ENCODE data around the gene KLK5.
"Not testable (repeated sequence)": the region's sequence is repeated elsewhere in the genome, so short reads cannot be mapped to it uniquely, and the experiment has no call there.

Gene KLK5, protein sequence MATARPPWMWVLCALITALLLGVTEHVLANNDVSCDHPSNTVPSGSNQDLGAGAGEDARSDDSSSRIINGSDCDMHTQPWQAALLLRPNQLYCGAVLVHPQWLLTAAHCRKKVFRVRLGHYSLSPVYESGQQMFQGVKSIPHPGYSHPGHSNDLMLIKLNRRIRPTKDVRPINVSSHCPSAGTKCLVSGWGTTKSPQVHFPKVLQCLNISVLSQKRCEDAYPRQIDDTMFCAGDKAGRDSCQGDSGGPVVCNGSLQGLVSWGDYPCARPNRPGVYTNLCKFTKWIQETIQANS

DNA sequence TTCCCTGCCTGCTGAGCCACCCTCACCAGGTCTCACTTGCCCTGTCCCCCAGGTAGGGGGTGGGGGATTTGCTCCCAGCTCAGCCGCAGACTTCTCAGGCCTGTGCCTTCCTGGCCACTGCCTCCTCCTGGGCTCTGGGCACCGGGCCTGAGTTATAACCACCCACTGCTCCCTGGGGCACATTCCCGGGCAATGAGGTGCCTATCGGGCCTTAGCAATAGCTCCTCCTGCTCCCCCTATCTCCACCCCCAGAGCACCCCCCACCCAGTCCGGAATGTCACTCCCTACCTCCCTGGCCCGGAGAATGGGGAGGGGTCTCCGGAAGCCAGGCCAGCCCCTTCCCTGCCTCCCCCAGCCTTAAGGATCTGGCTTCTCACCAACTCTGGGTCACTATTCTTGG, at the start of gene KLK5:
KLK5 (minus strand) TSS at position 129 of the 400 bp plus-strand sequence. CDS start 381 bp downstream, outside the sequence.
- no peak for DNase-seq

DNA sequence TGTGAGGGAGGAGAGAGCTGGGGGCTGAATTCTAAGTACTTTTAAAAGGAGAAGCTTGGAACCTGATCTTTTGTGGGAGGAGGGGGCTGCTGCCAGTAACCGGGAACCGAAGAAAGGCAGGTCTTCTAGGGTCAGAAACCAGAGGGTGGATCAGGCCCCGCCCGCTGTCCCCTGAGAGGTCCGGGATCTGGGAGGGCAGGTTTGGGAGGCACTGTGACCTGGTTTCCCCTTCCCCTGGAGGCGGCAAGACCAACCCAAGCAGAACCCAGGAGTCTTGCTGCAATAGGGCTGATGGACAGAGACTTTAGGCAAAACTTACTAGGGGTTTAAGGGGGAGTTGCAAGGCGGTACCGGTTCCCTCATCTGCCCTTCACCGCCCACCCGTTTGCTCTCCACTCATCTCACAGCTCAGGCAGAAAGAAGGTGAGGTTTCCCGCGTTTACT, 49.3 kb upstream of the KLK5 start:
- no peak for DNase-seq

DNA sequence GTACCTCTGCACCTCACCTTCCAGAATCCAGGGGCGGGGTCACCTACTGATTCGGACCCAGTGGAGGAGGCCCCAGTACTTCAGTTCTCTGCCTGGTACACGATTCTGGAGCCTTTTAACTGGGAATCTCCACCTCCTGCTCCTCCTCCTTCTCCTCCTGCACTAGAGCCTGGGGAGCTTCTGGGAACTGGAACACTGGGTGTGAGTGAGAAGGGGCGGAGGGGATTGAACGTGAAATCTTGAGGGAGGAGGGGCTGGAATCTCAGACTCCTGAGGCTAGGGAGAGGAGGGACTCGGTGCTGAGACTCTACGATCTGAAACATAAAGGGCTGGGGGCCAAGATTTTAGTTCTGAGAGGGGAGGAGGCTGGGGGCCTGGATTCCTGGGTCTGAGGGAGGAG, 48.7 kb upstream of the KLK5 start, which contains the start of gene KLK8:
KLK8 (minus strand) TSS at position 90 of the 400 bp plus-strand sequence. CDS start 437 bp downstream, outside the sequence.
- no peak for DNase-seq

DNA sequence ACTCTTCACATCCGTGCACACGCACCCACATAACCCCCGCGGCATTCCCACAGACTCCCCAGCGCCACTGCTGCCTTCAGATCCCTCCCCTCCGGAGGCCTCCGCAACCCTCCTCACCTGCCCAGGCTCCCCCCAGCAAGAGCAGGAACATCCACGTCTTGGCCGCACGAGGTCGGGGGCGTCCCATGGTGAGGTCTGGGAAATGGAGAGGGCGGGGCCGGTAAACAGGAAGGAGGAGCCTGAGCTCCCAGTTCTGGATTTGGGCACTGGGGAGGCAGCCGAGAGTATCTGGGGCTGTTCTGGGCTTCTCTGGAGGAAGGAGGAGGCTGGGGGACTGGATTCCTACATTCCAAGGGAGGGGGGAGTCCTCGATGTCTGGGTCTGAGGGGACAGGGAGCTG, 48.1 kb upstream of the KLK5 start:
- DNase-seq = no peak

DNA sequence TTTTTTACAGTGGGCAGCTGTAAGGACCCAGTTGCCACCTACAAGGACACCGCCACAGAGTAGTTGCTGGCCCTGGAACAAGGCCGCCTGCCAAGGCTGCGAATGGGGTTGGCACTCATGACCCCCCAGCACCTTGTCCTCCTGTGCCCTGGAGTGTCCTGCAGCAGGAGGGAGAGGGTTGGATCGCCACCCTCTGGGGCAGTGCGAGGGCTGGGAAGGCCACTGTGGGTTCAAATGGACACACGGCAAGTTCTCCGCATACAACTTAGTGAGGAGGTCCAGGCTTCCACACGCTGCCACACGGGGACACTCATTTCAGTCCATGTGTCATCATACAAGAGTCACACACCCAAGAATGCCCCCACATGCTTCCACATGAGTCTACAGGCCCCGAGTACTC, 47.6 kb upstream of the KLK5 start:
- DNase-seq = no peak

DNA sequence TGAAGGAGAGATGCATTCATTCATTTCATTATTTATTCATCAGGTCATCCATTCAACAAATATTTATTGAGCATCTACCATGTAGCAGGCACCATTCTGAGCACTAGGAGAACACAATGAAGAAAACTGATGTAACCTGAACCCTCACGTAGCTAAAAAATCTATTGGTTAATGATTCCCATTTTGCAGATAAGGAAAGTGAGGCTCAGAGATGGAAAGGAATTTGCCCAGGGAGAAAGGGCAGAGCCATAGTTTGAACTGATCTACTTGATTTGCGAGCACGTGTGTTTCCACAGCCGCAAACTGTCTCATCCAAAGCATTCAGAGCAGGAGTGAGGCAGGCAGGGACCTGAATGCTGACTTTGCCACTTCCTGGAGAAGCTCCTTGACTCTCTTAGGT, 45.8 kb upstream of the KLK5 start:
- no peak for DNase-seq

DNA sequence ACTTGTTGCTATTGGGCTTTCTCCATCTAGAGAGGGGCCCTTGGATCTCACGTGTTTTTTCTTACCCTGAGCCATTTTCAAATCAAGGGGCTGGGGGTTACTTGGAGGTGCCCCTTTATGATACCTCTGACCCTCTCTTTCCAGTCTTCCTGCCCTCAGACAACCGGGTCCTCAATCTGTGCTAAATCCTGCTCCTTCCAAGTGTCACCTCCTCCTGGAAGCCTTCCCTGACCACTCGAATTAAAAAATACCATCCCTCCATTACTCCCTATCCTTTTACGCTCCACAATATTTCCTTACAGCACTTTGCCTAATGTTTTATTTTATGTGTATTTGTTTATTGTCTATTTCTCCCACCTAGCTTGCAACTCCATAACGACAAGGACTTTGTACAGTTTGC, 45.2 kb upstream of the KLK5 start:
- no peak for DNase-seq

DNA sequence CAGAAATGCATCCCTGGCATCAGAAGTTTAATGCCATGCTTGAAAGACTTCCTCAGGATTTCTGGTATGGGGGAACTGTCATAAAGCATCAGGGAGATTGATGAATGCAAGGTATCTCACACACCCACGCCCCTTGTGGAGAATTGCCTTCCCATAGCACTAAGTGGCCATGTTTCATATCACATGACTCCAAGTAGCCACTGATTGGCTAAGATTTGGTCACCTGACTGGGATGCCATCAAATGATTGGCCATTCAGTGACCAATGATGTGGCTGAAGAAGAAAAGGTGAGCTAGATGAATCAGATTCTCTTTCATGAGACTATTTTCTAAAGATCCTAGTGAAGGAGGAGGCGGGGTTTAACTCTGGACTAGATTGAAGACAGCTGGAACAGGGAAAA, 41.3 kb upstream of the KLK5 start:
- no peak for DNase-seq

DNA sequence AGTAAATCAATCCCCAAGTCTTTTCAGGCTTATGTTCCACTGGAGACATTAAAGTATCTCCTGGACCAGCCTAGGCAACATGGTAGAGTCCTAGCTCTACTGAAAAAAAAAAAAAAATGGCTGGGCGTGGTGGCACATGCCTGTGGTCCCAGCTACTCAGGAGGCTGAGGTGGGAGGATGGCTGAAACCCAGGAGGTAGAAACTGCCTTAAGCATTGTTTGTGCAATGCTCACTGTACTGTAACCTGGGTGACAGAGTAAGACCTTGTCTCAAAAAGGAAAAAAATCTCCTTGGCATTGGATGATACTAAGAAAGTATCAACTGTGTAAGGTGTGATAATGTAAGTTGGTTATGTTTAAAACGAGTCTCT, 39.8 kb upstream of the KLK5 start:
- DNase-seq = no peak

DNA sequence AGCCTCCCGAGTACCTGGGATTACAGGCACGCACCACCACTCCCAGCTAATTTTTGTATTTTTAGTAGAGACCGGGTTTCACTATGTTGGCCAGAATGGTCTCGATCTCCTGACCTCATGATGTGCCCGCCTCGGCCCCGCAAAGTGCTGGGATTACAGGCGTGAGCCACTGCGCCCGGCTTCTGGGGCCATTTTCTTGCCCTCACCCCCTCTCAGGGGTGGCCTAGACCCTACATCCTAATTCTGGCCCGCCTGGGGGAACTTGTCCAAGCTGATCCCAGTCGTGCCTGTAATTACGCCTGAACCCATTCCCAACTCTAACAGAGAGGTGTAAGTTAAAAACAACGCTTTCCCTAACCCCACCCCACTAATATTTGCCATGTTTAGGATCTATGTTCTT, 31.6 kb upstream of the KLK5 start:
- not testable (repeated sequence) for DNase-seq

DNA sequence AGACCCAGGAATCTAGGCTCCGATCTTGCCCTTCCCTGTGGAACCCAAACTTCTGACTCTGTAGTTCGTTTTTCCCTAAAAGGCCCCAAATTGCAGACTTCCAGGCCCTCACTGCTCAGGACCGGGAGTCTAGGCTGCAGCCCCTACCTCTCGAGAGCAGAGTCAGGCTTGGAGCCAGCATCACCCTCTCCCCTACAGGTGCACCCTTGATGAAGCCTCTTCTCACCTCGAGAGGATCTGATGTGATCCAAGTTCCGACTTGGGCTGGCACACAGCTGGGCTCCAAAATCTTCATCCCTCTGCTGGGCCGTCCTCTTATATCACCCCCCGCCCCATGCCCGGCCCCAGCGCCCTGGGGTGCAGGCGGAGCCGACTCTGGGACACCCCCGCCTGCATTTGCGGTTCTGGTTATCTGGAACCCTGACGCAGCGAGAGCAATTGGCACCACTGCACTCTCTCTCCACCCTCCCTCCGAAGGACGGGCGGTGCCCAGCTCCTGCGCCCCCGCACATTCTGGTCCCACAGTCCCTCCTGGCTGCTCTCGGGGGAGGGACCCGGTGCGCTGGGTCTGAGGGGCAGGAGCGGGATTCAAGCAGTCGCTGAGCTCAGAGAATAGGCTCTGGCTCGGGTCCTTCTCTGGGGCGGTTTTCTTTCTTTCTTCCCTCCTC, 30.9 kb upstream of the KLK5 start, which contains the start of gene KLK7:
KLK7 (minus strand) TSS at position 293 of the 668 bp plus-strand sequence. CDS start 1,518 bp downstream, outside the sequence.
- no peak for DNase-seq

DNA sequence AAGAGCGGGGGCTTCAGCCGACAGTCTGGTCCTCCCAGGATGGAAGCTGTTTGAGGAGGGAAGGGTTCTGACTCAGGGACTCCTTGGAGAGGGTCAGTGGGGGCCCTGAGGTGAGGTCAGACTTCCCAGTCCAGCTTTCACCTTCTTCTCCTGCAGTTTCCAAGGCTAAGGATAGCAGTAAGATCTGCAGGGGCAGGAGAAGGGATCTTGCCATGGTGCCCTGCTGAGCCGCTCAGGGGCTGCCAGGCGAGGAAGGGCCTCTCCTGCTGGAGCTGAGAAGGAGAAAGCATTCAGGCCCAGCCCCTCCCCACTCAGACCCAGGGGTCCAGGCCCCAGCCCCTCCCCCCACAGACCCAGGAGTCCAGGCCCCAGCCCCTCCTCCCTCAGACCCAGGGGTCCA, 29.3 kb upstream of the KLK5 start:
- DNase-seq = no peak

DNA sequence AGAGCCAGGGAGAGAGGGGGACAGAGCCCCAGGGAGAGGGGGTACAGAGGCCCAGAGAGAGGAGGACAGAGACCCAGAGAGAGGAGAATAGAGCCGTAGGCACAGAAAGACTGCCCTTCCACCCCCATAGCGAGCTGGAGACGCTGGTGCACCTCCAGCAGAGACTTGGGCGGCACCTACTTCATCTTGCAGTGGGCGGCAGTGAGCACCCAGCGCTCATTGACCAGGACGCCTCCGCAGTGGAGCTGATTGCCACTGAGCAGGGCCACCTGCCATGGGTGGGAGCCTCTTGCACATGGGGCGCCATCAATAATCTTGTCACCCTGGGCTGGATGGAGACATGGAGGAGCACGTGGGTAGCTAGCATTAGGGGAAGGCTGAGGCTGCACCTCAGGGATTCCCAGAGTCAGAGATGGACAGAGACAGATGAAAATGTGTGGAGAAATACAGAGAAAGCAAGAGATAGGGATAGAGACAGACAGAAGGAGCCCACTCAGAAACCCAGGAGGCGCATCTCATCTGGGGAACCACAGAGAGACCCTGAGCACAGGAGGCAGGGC, 28.8 kb upstream of the KLK5 start:
- DNase-seq = no peak

DNA sequence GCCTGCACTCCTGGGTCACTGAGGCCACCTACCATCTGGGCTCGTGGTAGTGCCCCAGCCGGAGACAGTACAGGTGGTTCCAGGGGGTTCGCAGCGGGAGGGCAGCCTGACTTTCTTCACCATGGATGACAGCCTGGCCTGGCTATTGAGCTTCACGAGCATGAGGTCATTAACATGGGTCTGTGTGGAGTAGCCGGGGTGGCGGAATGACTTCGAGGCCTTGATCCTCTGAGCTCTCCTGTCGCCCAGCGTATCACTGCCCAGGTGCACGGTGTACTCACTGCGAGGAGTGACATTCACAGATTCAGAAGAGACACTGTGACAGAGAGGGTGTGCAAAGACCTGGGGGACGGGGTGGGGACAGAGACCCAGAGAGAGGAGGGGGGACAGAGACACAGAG, 27.4 kb upstream of the KLK5 start:
- DNase-seq = no peak

DNA sequence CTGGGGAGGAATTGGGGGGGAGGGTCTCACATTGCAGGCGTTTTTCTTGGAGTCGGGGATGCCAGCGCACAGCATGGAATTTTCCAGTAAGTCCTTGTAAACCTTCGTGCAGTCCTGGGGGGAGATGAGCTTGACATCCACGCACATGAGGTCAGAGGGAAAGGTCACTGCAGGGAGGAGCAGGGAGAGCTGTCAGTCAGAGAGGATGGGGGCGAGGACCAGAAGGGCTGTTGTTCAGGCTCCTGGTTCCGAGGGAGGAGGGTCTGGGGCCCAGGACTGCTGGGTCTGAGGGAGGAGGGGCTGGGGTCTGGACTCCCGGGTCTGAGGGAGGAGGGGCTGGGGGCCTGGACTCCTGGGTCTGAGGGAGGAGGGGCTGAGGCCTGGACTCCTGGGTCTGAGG, 26.9 kb upstream of the KLK5 start:
- no peak for DNase-seq

DNA sequence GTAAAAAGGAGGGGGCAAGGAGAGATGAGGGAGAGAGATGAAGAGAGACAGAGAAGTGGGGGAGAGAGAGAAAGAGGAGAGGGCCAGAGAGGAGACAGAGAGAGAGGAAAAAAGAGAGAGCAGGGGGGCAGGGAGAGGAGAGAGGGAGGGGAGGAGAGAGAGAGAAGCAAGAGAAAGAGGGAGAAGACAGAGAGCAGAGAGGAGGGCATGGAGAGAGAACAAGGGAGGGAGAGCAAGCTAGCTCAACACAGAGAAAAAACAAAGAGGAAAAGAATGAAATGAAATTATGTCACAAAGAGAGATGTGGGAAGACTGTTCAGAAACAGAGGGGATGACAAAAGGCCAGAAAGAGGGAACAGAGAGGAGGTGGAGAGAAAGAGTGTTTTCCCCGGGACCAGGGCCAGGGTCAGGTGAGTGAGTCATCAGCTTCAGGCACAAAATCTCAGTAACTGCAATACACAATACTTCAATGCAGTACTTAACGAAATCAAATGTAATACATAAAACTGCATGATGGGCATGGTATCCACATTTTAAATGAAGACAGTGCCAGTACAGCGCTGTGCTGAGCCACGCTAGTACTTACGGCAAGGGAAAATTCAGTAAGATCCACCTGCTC, 26.0 kb upstream of the KLK5 start:
- DNase-seq = no peak

DNA sequence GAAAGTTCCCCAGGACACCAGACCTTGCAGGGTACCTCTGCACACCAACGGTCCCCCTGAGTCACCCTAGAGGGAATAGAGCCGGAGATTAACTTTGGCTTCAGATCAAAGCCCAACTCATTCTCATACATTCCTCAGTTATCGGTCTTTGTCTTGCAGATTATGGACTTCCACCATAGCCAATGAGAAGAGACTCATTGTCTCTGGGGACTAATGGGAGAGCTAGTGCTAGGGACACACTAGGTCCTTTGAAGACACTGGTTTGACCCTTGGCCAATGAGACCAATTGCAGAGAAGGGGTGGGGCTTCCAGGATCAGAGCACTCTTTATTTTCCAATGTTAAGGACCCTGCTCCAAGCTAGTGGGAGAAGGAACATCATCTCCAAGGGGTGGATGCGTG, 24.8 kb upstream of the KLK5 start:
- no peak for DNase-seq

DNA sequence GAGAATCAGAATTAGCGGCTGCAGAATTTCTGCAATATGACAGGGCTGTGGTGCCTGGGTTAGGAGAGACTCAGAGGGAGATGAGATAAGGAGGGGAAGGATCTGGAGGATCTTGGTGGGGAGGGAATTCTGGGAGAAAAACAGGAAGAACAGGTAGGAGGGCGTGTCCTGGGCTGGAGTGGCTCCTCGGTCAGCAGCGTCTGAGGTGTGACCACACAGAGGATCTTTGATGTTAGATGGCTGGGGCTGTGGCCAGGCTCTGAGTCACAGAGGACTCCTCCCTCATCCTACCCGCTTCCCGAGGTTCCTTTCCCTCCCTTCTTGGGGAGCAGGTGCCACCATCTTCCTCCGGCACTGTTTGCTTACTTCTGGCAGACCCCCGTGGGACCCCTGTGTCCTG, 22.9 kb upstream of the KLK5 start:
- no peak for DNase-seq

DNA sequence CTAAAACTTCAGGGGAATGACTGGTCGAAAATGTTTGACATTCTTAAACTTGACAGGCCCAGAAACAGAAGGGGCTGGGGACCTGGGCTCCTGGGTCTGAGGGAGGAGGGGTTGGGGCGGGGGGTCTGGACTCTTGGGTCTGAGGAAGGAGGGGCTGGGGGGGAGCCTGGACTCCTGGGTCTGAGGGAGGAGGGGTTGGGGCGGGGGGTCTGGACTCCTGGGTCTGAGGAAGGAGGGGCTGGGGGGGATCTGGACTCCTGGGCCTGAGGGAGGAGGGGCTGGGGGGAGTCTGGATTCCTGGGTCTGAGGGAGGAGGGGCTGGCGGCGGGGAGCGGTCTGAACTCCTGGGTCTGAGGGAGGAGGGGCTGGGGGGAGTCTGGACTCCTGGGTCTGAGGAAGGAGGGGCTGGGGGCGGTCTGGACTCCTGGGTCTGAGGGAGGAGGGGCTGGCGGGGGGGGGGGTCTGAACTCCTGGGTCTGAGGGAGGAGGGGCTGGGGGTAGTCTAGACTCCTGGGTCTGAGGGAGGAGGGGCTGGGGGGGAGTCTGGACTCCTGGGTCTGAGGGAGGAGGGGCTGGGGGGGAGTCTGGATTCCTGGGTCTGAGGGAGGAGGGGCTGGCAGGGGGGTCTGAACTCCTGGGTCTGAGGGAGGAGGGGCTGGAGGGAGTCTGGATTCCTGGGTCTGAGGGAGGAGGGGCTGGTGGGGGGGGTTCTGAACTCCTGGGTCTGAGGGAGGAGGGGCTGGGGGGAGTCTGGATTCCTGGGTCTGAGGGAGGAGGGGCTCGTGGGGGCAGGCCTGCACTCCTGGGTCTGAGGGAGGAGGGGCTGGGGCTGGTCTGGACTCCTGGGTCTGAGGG, 22.1 kb upstream of the KLK5 start:
- no peak for DNase-seq

DNA sequence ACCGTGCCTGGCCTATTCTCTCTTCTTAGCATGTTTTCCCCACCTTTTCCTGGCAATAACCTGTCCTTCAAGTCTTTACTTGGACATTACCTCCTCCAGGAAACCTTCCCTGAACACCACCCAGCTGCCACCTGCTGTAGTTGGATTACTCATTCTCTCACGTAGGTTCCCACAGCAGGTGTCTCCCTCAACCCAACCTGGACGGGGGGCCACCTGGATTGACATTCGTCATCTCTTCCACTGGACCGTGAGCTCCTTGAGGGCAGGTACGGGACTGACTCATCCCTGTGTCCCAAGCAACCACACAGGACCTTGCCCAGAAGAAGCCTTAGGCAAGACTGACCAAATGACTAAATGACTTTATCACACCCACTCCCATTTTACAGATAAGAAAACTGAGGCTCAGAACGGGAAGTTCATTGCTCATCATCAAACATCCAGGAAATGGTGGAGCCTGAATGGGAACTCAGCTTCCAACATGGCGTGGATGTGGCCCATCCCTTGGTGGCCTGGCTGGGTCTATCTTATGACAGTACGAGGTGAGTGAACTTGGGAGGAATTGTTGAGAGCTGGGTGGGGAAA, 20.0 kb upstream of the KLK5 start:
- no peak for DNase-seq

DNA sequence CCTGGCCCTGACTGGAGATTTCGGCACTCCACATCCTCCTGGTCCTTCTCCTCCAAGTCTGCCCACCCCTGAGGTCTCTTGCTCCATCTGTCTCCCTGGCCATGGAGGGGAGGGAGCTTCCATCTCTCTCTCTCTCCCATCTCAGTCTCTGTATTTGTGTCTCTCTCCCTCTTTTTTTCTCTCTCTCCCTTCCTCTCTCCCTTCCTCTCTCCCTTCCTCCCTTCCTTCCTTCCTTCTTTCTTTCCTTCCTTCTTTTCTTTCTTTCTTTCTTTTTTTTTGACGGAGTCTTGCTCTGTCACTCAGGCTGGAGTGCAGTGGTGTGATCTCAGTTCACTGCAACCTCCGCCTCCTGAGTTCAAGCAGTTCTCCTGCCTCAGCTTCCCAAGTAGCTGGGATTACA, 17.0 kb upstream of the KLK5 start:
- not testable (repeated sequence) for DNase-seq

DNA sequence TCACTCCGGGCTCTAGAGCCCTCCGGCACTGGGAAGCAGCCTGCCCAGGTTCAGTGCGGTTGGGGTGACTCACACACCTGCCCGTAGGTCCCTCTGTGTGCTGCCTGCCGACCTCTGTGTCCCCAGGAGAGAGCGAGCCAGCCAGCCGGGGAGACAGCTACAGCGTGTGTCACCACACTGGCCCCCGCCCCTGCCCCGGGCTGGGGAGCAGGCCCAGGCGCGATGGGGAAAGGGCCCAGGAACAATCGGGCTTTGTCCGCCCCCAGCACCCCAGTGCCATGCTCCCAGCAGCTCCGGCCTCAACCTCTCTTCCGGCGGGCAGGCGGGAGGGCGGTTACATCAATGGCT, 16.5 kb upstream of the KLK5 start, which contains the start of gene KLK6:
KLK6 (minus strand) TSS at position 179 of the 348 bp plus-strand sequence. CDS start 1,487 bp downstream, outside the sequence.
- DNase-seq = no peak
